ENCODE data around the gene RAB24.

- TF ChIP-seq REST (IDR thresholded peaks at IDR 0.05; ENCODE audit: low read depth) = no peak
- no peak for TF ChIP-seq EGR1 (IDR thresholded peaks at IDR 0.05)
- no peak for TF ChIP-seq EP300 (IDR thresholded peaks at IDR 0.05; ENCODE audit: borderline replicate concordance)
Observed at GRCh38 chr5:177311392-177311722, 7.8 kb upstream of the RAB24 start.
